Trophoblast cell (in vitro differentiated cells and primary cell): Measurements from ENCODE around the gene AJM1.

Experiments used
- DNase-seq, 2 donors: peaks; one replicate each; pipeline ENCODE4 v3.0.0-alpha.2; 2016
- H2AFZ ChIP-seq: 2 replicates; pipeline ENCODE4 v1.6.1; 2013; ENCODE audit warnings: low read length, moderate library complexity, mild to moderate bottlenecking; ENCODE audit not compliant: insufficient read depth, poor library complexity
- H2AK5ac ChIP-seq: 2 replicates; pipeline ENCODE4 v1.6.1; 2013; ENCODE audit warnings: mild to moderate bottlenecking, low read length
- H2BK120ac ChIP-seq: 2 replicates; pipeline ENCODE4 v1.6.1; 2013; ENCODE audit warnings: low read length, mild to moderate bottlenecking, moderate library complexity; ENCODE audit not compliant: insufficient read depth, poor library complexity
- H2BK12ac ChIP-seq: 2 replicates; pipeline ENCODE4 v1.6.1; 2013; ENCODE audit warnings: mild to moderate bottlenecking, low read length, moderate library complexity
- H2BK5ac ChIP-seq: 2 replicates; pipeline ENCODE4 v1.6.1; 2013; ENCODE audit warnings: low read length, low read depth, moderate library complexity, mild to moderate bottlenecking; ENCODE audit not compliant: poor library complexity
- H3K14ac ChIP-seq: 2 replicates; pipeline ENCODE4 v1.6.1; 2013; ENCODE audit warnings: mild to moderate bottlenecking, low read length
- H3K18ac ChIP-seq: 2 replicates; pipeline ENCODE4 v1.6.1; 2013; ENCODE audit warnings: mild to moderate bottlenecking, low read length
- H3K23ac ChIP-seq: 2 replicates; pipeline ENCODE4 v1.6.1; 2013; ENCODE audit warnings: low read length
- H3K27ac ChIP-seq: 2 replicates; pipeline ENCODE4 v1.5.1; 2013; ENCODE audit warnings: low read depth, mild to moderate bottlenecking, inconsistent platforms, low read length, moderate library complexity
- H3K27me3 ChIP-seq: 2 replicates; pipeline ENCODE4 v1.6.1; 2013; ENCODE audit warnings: inconsistent platforms, mild to moderate bottlenecking, low read length, moderate library complexity; ENCODE audit not compliant: insufficient read depth
- H3K36me3 ChIP-seq, 2 experiments: 1 replicate in 1 of 2; 2 replicates in 1 of 2; pipeline ENCODE4 v1.6.1; 2013; ENCODE audit warnings: low read length in 2 of 2, mild to moderate bottlenecking in 2 of 2, moderate library complexity in 1 of 2; ENCODE audit not compliant: insufficient read depth in 2 of 2, control insufficient read depth in 1 of 2
- H3K4ac ChIP-seq: 2 replicates; pipeline ENCODE4 v1.6.1; 2013; ENCODE audit warnings: low read depth, mild to moderate bottlenecking, low read length, moderate library complexity
- H3K4me1 ChIP-seq, 2 experiments: 1 replicate in 1 of 2; 2 replicates in 1 of 2; pipeline ENCODE4 v1.6.1; 2013; ENCODE audit warnings: low read length in 2 of 2, mild to moderate bottlenecking in 2 of 2, moderate library complexity in 1 of 2; ENCODE audit not compliant: insufficient read depth in 2 of 2, control insufficient read depth in 1 of 2
- H3K4me2 ChIP-seq: 2 replicates; pipeline ENCODE4 v1.6.1; 2013; ENCODE audit warnings: inconsistent platforms, mild to moderate bottlenecking, low read length, moderate library complexity
- H3K4me3 ChIP-seq: 2 replicates; pipeline ENCODE4 v1.5.1; 2013; ENCODE audit warnings: mild to moderate bottlenecking, low read depth, low read length, inconsistent platforms
- H3K79me1 ChIP-seq: one replicate; pipeline ENCODE4 v1.6.1; 2013; ENCODE audit warnings: low read length
- H3K79me2 ChIP-seq: 2 replicates; pipeline ENCODE4 v1.6.1; 2013; ENCODE audit warnings: low read length, mild to moderate bottlenecking; ENCODE audit not compliant: control insufficient read depth, insufficient read depth, poor library complexity
- H3K9ac ChIP-seq: 2 replicates; pipeline ENCODE4 v1.6.1; 2013; ENCODE audit warnings: mild to moderate bottlenecking, low read length
- H3K9me3 ChIP-seq: 2 replicates; pipeline ENCODE4 v1.6.1; 2013; ENCODE audit warnings: low read depth, mild to moderate bottlenecking, control low read depth, inconsistent platforms, low read length; ENCODE audit not compliant: insufficient read depth
- H4K12ac ChIP-seq: 2 replicates; pipeline ENCODE4 v1.6.1; 2013; ENCODE audit warnings: low read depth, mild to moderate bottlenecking, low read length, moderate library complexity
- H4K8ac ChIP-seq: 2 replicates; pipeline ENCODE4 v1.6.1; 2013; ENCODE audit warnings: low read depth, mild to moderate bottlenecking, low read length, moderate library complexity
- H4K91ac ChIP-seq: one replicate; pipeline ENCODE4 v1.6.1; 2013; ENCODE audit warnings: low read depth, mild to moderate bottlenecking, low read length, moderate library complexity
- WGBS: extraction: QIAGEN DNeasy Blood & Tissue Kit; methylation state at CpG from one replicate; pipeline ENCODE4 v1.1.7; 2013; ENCODE audit warnings: missing lambda C conversion rate; ENCODE audit not compliant: insufficient read length, insufficient coverage; ENCODE audit errors: extremely low coverage; 5-methylcytosine and 5-hydroxymethylcytosine counted together

The AJM1 gene

GRCh38 chr9:136847826-136848392, 5.6 kb downstream of the AJM1 start:
- peak overlapping the region; percentile 84 for H4K91ac ChIP-seq
- peak overlapping the region; percentile 67 for H2AFZ ChIP-seq
- H3K27me3 ChIP-seq: peaks cover 4% of the 10 kb centered on the region
- H3K4me3 ChIP-seq: peak overlapping the region; percentile 76
- H4K8ac ChIP-seq: peak overlapping the region; percentile 5
- H3K9ac ChIP-seq: peak overlapping the region; percentile 59
- peak overlapping the region; percentile 6 for H3K14ac ChIP-seq
- H3K79me2 ChIP-seq: peaks cover 9% of the 10 kb centered on the region
- H3K23ac ChIP-seq: no peak overlapping the region
- peaks cover 22% of the 10 kb centered on the region for H3K79me1 ChIP-seq
- peak overlapping the region; percentile 90 for H3K27ac ChIP-seq
- peak overlapping the region; percentile 68 for H3K4me2 ChIP-seq
- H2BK5ac ChIP-seq: peak overlapping the region; percentile 8
- H2AK5ac ChIP-seq: peak overlapping the region; percentile 77
- H3K9me3 ChIP-seq: peaks cover 26% of the 10 kb centered on the region
- H2BK120ac ChIP-seq: peak overlapping the region; percentile 65
- H3K36me3 ChIP-seq: peaks cover 15 to 20% of the 10 kb centered on the region in 2 experiments
- peak overlapping the region; percentile 6 for H3K18ac ChIP-seq
- no peak overlapping the region for H2BK12ac ChIP-seq
- H3K4ac ChIP-seq: peak overlapping the region; percentile 1
- H3K4me1 ChIP-seq: peaks cover 19 to 20% of the 10 kb centered on the region in 2 experiments
- no CpG with 5 or more reads among the region's 48 CpGs for WGBS
- H4K12ac ChIP-seq: peak overlapping the region; percentile 10
- DNase-seq: peak; percentile 86 to 91

- H3K9ac ChIP-seq: peak overlapping the region; percentile 84
- peaks cover 4% of the 10 kb centered on the region for H3K27me3 ChIP-seq
- H2BK120ac ChIP-seq: peak overlapping the region; percentile 57
- H3K36me3 ChIP-seq: peaks cover 15 to 20% of the 10 kb centered on the region in 2 experiments
- H3K4me2 ChIP-seq: peak overlapping the region; percentile 80
- H2BK5ac ChIP-seq: peak overlapping the region; percentile 81
- DNase-seq: peak; percentile 30 to 42
- WGBS: no CpG with 5 or more reads among the region's 53 CpGs
- H3K79me2 ChIP-seq: peaks cover 9% of the 10 kb centered on the region
- peak overlapping the region; percentile 75 for H4K8ac ChIP-seq
- peaks cover 28% of the 10 kb centered on the region for H3K9me3 ChIP-seq
- peak overlapping the region; percentile 86 for H4K91ac ChIP-seq
- peak overlapping the region; percentile 76 for H3K4me3 ChIP-seq
- peak overlapping the region; percentile 10 for H4K12ac ChIP-seq
- peak overlapping the region; percentile 88 for H3K18ac ChIP-seq
- H3K4me1 ChIP-seq: peaks cover 19 to 20% of the 10 kb centered on the region in 2 experiments
- peak overlapping the region; percentile 77 for H2AK5ac ChIP-seq
- H3K79me1 ChIP-seq: peaks cover 22% of the 10 kb centered on the region
- peak overlapping the region; percentile 73 for H3K14ac ChIP-seq
- no peak overlapping the region for H2BK12ac ChIP-seq
- H2AFZ ChIP-seq: peak overlapping the region; percentile 67
- peak overlapping the region; percentile 92 for H3K27ac ChIP-seq
- peak overlapping the region; percentile 1 for H3K4ac ChIP-seq
- H3K23ac ChIP-seq: no peak overlapping the region
Measured at GRCh38 chr9:136848393-136849037, 6.2 kb downstream of the AJM1 start.

- Histone ChIP-seq H4K8ac (peak within 1 kb of the TSS; percentile 91), H3K27ac (peak within 1 kb of the TSS; percentile 92), H4K12ac (peak within 1 kb of the TSS; percentile 82), H3K36me3 (peaks cover 15 to 20% of the 10 kb centered on the region in 2 experiments), H3K4me3 (peak within 1 kb of the TSS; percentile 85), H3K9ac (peak within 1 kb of the TSS; percentile 84), H3K23ac (no peak within 1 kb of the TSS), H3K14ac (peak within 1 kb of the TSS; percentile 88), H2BK12ac (no peak within 1 kb of the TSS), H2AFZ (peak within 1 kb of the TSS; percentile 72), H3K9me3 (peaks cover 25% of the 10 kb centered on the region), H3K4me1 (peaks cover 19 to 20% of the 10 kb centered on the region in 2 experiments), H3K4me2 (peak within 1 kb of the TSS; percentile 80), H3K18ac (peak within 1 kb of the TSS; percentile 93), H3K4ac (peak within 1 kb of the TSS; percentile 30), H3K27me3 (peaks cover 4% of the 10 kb centered on the region), H3K79me1 (peaks cover 22% of the 10 kb centered on the region), H2BK5ac (peak within 1 kb of the TSS; percentile 94), H2BK120ac (peak within 1 kb of the TSS; percentile 57), H3K79me2 (peaks cover 9% of the 10 kb centered on the region), H2AK5ac (peak within 1 kb of the TSS; percentile 77), H4K91ac (peak within 1 kb of the TSS; percentile 92)
- peak; percentile 99 for DNase-seq
- no CpG with 5 or more reads among the region's 77 CpGs for WGBS
Measured at GRCh38 chr9:136849038-136849959, 7.0 kb downstream of the AJM1 start, which contains the start of gene PHPT1. TSS of gene PHPT1 (plus strand) at chr9:136849409. CDS start at chr9:136849431, 22 bp downstream.
